H4 (cell line): ENCODE data around the gene RRAD. TPM values are rescaled to one million over a fixed set of nuclear protein-coding genes. Genes with fewer than 3 reads are reported as not detected.

Source experiments
- DNase-seq: peaks from one replicate; pipeline ENCODE4 v3.0.0-alpha.2; 2015; ENCODE audit warnings: low spot score
- total RNA-seq: library from RNA; depleted of rRNA; stranded (reverse); fragments of >200 nt; shearing (Covaris generic); gene quantifications from 2 replicates; pipeline ENCODE4 v1.2.3, GENCODE V29; 2014

RRAD gene
- total RNA-seq, 1 experiment from 2014 or later, result not detected

- DNase-seq, result no peak
Observed at GRCh38 chr16:66917741-66918140, 7.6 kb downstream of the RRAD start.

- no peak for DNase-seq
Observed at GRCh38 chr16:66916518-66916917, 8.8 kb downstream of the RRAD start.

GRCh38 chr16:66915041-66915440 is 10.3 kb downstream of the RRAD start:
- DNase-seq, result no peak

GRCh38 chr16:66914541-66914940 is 10.8 kb downstream of the RRAD start:
- no peak for DNase-seq

GRCh38 chr16:66913711-66914110 is 11.6 kb downstream of the RRAD start:
- DNase-seq, result no peak

- DNase-seq, result no peak
Observed at GRCh38 chr16:66913081-66913480, 12.3 kb downstream of the RRAD start.

GRCh38 chr16:66911801-66912200 is 13.5 kb downstream of the RRAD start:
- no peak for DNase-seq

GRCh38 chr16:66911112-66911511 is 14.2 kb downstream of the RRAD start:
- no peak for DNase-seq

- no peak for DNase-seq
Observed at GRCh38 chr16:66910175-66910940, 15.0 kb downstream of the RRAD start.

GRCh38 chr16:66908762-66909559 is 16.4 kb downstream of the RRAD start:
- DNase-seq, result no peak

- DNase-seq, result no peak
Observed at GRCh38 chr16:66908116-66908515, 17.2 kb downstream of the RRAD start.

GRCh38 chr16:66906916-66907836 is 18.2 kb downstream of the RRAD start:
- no peak for DNase-seq

- DNase-seq, result peak; percentile 45
Observed at GRCh38 chr16:66905633-66906539, 19.4 kb downstream of the RRAD start.

- no peak for DNase-seq
Observed at GRCh38 chr16:66904846-66905632, 20.3 kb downstream of the RRAD start.

- DNase-seq, result no peak
Observed at GRCh38 chr16:66904428-66904845, 20.9 kb downstream of the RRAD start.

- no peak for DNase-seq
Observed at GRCh38 chr16:66903544-66904427, 21.5 kb downstream of the RRAD start.

GRCh38 chr16:66902648-66903543 is 22.4 kb downstream of the RRAD start:
- DNase-seq, result no peak

GRCh38 chr16:66901626-66902025 is 23.7 kb downstream of the RRAD start:
- DNase-seq, result no peak
